AG08395 (cell line): ENCODE data around the gene KCNH2.

Experiments
- DNase-seq: peaks from one replicate; pipeline ENCODE4 v3.0.0; 2012; ENCODE audit warnings: mixed read lengths, low spot score

KCNH2 gene

GRCh38 chr7:150974468-150975391 is 3.4 kb downstream of the KCNH2 start:
- DNase-seq, result no peak

GRCh38 chr7:150973571-150974451 is 4.3 kb downstream of the KCNH2 start:
- no peak for DNase-seq

DNA sequence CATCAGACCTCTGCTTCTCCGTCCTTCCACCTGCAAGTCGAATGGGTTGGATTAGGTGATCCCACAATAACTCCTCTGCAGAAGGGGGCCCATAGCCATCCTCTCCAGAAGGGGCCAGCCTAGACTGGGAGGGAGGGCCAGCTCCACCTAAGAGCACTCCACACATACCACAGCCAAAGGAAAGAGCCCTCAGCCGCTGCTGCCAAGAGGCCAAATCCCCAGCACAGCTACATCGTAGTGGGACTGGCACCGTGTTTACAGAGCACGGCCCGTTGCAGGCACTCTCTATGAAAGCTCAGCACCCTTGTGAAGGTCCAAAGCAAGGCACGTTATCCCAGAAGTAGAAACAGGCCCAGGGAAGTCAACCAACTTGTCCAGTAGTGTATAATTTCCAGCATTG is 5.4 kb downstream of the KCNH2 start:
- no peak for DNase-seq

DNA sequence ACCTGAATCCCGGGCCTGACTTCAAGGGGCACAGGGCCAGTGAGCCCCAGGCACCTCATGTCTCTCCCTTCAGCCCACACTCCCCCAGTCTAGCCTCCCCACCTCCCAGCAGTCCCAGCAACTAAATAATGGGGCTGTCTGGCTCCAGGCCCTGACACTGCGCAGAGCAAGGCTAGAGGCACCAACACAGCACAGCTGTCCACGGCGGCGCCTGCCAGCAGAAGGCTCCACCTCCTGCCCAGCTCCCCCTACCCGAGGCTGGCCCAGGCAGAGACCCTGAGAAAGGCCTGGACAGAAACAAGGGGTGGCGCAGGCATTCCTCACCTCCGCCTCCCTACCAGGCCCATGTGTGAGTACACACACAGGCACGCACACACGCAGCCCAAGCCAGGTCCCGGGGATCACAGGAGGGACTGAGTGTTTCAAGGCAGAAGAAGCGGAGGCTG is 6.1 kb downstream of the KCNH2 start:
- no peak for DNase-seq

DNA sequence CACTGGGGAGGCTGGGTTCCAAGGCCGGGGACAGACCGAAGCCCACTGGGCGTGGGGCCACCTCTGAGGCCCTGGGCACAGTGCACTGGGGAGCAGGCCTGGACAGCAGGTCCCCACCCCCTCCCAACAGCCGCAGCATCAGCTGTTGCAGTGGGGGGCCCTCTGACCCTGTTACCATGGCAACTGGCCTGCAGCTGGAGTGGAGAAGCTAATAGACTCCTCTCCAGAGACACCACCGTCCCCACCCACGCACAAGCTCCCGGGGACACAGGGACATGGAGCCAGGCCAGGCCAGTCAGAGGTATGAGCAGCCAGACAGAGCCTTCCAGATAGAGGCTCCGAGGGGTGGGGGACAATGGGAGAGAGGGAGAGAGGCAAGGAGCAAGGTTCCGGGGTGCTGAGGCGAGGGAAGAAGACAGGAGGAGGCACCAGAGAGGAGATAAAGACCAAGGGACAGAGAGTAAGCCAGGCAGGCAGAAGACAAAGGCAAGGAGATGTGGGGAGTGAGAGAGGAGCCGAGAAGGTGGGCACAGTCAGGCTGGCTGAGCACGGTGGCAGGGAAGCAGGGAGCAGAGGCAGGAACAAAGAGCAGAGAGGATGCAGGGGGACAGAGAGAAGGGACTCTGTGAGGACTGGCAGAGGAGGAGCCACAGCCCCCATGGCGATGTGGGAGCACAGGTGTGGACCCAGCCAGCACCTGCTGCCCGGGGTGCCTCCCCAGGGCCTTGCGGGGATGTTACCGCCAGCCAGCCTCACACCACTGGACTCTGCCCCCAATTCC is 6.7 kb downstream of the KCNH2 start:
- DNase-seq, result no peak

DNA sequence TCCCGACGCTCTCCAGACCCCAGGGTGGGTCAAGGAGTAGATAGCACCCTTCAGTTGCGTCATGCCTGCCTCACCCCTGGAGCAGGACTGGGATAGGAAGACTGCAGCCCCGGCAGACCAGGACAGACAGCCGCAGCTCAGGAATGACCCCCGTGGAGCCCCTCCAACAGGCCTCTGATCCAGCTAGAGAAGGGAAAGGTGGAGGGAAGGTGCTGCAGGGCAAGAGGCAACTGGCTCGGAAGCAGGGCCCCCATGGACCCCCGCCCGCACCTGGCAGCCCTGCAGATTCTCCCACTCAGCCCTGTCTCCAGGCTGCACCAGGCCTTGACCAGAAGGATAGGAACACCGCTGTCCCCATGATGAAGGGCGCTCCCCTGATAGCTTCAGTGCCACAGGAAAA is 7.7 kb downstream of the KCNH2 start:
- no peak for DNase-seq

DNA sequence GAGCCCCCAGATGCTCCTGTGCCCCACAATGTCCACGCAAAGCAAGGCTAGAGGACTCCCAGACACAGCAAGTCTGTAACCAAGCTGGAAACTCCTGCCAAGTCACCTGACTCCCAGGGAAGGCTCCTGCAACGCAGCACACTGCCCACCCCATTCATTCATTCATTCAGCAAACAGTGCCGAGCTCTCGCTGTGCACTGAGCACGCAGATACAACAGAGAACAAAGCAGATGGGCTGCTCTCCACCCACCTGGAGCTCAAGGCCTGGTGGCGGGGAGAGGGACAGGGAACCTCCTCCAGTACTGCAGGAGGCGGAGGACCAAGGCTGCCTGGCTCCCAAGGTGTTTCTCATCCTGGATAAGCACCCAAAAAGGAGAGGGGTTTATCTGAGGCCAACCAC is 8.6 kb downstream of the KCNH2 start:
- no peak for DNase-seq

- peak; percentile 27 for DNase-seq
Measured at GRCh38 chr7:150968734-150969372, 9.3 kb downstream of the KCNH2 start.

GRCh38 chr7:150968056-150968733 is 9.9 kb downstream of the KCNH2 start:
- DNase-seq, result no peak

DNA sequence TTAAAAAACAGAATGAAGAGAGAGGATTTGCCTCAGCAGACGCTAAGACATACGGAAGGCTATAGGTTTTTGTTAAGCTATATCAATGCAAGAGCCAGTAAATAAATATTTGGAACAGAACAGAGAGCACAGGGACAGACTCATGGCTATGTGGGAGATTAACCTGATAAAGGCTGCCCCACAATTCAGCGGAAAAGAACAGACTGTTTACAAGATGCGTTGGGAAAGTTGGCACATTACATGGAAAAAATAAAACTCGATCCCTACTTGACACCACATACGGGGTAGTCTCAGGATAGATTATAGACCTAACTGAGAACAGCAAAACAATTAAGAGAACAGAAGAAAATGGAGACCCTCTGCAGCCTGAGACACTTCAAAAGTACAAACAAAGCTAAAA is 10.8 kb downstream of the KCNH2 start:
- DNase-seq, result no peak

GRCh38 chr7:150966002-150966401 is 12.1 kb downstream of the KCNH2 start:
- DNase-seq, result no peak

DNA sequence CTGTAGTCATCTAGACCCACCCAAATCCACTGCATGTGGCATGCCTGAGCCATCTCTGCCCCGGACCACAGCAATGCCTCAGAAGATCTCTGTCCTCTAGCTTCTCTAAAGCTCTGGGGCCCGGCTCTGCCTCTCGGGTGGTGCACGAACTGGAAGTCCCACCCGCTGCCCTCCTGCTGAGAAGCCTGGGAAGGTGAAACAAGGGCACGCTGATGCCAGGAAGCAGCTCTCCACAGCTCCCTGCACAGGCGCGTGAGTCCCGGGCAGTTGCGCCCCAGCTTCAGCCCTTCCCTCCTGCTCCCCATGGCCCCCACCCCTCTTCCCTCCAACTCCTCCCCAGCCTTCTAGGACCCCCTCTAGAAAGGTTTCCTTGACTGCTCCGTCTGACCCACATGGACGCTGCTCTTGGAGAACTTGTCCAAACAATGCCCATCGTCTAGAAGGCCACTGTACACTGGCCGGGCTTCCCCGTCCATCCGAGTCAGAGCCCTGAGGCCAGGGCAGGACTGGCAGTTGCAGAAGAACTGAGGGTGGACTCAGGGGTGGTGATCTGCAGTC is 12.8 kb downstream of the KCNH2 start:
- DNase-seq, result no peak

GRCh38 chr7:150964593-150965111 is 13.5 kb downstream of the KCNH2 start:
- DNase-seq, result no peak

DNA sequence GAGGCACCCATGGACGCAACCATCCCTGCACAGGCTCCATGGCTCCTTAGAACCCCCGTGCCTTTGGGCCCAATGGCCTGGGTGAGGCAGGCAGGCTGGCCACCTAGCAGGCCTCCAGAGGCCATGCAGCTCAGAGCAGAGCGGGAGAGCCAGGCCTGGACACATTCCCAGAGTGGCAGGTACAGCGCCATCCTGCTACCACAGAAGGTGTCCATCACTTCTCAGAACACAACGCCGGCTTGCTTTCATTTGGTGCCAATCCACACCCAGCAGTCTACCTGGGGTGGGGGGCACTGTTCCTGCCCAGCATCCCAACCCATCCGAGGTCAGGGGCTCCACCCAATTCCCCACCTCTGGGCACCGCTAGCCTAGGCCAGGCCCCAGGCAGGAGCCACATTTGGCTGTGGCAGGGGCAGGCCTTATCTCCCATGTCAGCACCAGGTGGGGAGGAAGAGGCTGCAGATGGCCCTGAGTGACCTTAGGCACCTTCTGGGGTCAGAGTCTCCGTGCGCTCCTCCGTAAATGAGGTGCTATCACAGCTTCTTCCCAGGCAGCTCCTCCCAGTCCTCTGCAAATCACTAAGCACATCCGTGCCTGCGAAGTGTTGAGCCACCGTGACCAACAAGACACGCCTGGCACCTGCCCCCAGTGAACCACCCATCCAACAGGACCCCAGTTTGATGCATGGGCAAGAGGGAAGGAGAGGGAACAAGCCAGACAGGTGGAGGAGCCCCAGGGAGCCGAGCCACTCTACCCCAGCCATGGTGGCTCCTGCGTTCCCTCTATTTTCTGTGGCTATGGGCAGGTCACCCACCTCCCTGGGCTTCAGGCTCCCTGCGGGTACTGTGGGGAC is 14.2 kb downstream of the KCNH2 start:
- DNase-seq, result no peak

DNA sequence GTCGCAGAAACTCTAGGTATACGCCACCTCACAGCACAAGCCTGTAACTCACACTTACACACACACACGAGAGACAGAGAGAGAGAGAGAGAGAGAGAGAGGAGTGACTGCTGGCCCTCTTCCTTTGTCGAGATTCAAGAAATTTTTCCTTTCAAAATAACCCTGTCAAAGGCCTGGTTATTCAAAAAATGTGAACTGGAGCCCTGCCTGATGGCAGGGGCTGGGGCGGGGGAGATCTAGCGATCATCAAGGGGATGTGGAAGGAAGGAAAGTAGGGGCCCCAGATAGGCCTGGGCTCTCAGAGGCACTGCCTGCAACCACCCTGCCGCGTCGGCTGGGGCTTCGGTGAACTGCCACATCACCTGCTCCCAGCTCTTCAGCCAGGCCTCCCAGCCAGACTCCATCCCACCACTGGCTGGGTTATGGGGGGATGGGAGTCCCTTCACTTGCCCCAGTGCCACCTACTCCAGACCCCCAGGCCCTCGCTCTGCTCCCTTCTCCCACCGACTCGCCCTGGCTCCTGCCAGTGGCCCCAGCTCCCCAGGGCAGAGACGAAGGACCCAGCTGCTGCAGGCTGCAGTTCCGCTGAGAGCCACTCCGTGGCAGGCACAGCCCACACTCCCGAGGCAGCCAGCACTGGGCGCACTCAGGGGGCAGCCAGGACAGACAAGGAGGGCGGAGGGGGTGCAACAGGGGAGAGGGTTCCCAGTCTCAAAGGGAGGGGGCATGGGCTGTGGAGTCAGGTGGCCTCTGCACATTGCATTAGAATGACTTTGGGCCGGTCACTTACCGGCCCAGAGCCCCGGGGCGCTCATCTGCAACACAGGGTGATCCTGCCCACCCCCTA is 15.3 kb downstream of the KCNH2 start:
- DNase-seq, result peak; percentile 78

DNA sequence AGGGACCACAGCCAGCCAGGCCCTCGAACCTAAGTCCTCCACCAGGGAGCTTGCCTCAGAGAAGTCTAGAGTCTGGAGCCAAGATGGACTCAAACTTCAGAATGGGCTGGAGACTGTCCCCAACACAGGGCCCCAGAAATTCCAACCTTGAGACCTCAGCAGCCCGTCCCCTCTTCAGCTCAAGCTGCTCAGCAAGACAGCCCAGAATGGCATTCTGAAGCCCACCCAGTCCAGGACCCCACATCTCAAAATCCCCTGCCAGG is 15.9 kb downstream of the KCNH2 start:
- no peak for DNase-seq

DNA sequence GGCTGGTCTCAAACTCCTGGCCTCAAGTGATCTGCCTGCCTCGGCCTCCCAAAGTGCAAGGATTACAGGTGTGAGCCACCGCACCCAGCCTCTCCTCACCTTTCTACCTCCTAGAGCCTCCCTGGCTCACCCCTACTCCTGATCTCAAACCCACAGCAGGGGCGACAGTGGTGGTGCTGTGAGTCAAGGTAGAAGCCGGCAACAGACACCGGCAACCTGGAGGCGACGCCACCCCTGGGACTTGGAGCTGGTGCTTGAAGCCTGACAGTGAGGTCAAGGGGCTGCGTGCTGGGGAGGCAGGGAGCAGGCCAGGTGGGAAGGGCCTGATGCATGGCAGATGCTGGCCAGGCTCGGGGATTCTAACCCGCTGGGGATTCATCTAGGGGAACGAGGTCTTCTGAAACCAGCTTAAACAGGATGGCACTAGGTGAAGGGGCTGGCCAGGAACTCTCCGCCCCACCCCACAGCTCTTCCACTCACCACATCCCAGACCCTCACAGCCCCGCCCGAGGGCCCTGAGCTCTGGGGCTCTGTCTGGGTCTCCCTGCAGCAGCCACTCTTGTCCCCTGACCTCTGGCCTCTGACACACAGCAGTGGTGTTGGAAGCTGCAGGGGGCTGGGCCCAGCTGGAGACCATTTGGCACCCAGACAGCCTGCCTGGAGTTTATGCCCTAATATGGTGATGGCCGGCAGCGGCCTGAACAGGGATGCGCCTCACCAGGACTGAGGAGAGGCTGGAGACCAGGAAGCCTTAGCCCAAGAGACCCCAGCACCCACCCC is 16.4 kb downstream of the KCNH2 start:
- no peak for DNase-seq
